D341Med (cell line): ENCODE measurements around the gene DGCR2.
"Not testable (repeated sequence)": the region's sequence is repeated elsewhere in the genome, so short reads cannot be mapped to it uniquely, and the experiment has no call there.

ENCODE experiments used
- DNase-seq: peaks from one replicate; pipeline ENCODE4 v3.0.0; 2012; ENCODE audit warnings: low spot score

Gene DGCR2

DNA sequence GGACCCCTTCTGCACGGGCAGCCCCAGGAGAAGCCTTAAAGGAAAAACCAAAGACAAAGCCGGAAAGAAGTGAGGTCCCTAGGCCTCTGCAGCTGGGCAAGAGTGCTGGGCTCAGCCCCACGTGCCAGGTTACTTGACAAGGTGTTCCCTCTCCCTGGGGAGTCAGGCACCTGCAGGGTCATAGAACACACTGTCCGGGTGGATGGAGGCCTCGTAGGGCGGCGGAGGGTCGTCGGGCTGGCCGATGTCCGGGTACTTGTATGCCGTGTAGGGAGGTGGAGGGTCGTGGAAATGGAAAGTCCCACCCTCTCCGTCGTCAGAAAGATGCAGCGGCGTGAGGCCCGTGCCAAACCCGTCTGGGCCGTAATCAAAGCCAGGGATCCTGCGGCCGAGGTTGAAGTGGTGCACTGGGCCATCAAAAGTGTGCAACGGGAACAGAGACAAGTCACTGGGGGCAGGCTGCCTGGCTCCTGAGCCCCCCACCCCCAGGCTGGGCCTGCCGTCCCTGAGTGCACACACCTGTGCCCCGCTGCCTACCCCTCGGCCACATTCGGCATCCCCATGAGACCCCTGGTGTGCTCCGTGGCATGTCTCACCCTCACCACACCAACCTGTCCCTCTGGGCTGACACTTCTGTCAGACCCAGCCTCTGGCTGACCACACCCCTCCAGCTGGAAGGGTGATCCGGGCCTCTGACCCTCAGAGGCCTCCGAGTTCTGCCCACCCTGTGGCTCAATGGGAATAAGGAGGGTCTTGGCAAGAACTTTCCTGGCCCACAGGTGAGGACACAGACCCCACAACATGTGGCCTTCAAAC lies 81.1 kb downstream of the DGCR2 start:
- peak; percentile 28 for DNase-seq

DNA sequence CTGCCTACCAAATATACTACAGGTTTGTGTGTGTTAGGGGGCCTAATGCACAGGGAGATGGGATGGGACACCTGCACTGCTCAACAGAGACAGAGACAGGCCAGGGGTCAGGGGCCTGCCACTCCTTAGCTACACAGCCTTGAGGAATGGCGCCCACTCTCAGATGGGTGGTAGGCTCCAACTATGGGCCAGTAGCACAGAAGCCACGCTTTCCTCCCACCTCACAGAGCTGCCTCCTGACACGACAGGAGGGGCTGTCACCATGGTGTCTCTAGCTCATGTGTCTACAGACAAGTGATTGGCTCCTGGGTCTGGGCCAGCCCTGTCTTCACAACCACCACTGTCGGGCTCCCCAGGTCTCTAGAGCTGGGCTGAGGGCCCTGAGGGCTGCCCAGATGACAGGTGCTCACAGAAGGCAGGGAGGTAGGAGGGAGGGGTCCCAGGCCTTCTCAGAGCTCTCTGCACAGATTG lies 81.8 kb downstream of the DGCR2 start:
- DNase-seq: peak; percentile 10

DNA sequence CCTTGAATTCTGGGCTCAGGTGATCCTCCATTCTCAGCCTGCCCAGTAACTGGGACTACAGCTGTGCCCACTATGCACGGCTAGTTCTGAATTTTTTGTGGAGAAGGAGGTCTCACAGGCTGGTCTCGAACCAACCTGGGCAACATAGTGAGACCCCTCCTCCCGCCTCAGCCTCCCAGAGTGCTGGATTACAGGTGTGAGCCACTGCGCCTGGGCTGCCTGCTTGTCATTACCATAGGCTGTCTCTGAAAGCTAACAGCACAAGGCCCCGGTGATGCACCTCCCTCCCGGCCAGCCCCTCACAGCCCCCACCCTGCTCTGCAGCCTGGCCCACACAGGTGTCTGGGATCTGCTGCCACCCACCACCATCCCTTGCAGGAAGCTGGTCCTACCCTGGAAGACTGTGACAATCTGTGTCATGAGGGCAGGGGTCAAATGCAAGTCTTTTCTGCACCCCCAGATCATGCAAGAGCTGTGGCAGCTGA lies 82.4 kb downstream of the DGCR2 start:
- DNase-seq: peak; percentile 20

DNA sequence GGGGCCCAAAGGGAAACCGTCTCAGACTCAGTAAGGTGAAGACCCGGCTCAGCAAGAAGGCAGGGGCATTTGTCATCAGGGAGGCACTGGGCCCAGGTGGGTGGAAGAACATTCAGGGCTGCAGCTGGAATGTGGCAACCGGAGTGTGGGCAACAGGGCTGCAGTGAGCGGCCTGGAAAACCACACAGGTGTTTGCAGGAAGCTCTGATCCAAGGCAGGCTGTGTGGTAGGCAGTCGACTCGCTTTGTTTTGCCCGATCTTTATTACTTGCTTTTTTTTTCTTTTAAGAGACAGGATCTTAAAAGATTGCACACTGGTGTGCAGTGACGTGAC lies 82.8 kb downstream of the DGCR2 start:
- peak; percentile 15 for DNase-seq

DNA sequence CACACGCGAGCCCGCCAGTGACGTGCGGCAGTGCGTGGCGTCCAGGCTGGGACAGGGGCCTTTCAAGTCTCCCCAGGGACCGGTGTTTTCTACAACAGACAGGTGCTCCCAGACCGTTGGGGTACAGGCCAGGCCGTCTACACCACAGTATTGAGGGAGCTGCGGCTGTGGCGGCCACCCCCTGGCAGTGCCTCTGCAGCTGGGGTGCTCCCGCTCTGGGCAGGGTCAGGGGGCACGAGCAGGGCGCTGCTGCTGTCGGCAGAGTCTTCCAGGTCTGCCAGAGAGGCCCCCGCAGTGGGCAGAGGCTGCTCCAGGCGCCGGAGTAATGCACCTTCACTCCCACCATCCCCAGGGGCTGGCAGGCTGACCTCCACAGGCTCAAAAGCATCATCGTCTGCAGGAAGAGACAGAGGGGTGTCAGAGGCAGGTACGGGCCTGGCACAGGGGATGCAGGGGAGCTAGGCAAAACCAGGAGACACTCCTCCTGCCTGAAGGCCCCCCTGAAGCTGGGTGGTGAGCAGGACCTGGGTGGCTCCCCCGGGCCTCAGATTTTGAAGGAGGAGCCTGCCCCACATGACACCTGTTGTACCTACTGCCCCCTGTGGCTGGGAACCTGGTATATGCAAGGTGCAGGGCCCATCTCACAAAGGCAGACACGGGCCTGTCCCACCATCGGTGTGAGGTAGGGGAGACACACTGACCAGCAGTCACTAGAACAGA lies 83.3 kb downstream of the DGCR2 start:
- peak; percentile 21 for DNase-seq

DNA sequence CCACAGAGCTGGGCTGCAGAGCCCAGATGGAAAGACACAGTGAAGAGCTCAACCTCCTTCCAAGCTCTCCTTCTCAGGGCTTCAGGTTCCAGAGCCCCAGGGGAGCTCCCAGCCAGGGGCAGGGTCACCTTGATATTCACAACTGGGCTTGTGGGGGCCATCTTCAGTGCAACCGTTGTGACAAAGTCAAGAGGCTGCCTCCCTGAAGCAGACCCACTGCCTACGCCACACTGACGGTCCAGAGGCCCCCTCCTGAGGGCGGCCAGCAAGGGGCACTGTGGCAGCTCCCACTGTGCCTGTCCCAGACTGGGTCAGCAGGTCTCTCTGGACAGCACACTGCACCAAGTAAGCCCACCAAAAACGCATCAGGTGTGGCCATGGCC lies 84.1 kb downstream of the DGCR2 start:
- DNase-seq: no peak

DNA sequence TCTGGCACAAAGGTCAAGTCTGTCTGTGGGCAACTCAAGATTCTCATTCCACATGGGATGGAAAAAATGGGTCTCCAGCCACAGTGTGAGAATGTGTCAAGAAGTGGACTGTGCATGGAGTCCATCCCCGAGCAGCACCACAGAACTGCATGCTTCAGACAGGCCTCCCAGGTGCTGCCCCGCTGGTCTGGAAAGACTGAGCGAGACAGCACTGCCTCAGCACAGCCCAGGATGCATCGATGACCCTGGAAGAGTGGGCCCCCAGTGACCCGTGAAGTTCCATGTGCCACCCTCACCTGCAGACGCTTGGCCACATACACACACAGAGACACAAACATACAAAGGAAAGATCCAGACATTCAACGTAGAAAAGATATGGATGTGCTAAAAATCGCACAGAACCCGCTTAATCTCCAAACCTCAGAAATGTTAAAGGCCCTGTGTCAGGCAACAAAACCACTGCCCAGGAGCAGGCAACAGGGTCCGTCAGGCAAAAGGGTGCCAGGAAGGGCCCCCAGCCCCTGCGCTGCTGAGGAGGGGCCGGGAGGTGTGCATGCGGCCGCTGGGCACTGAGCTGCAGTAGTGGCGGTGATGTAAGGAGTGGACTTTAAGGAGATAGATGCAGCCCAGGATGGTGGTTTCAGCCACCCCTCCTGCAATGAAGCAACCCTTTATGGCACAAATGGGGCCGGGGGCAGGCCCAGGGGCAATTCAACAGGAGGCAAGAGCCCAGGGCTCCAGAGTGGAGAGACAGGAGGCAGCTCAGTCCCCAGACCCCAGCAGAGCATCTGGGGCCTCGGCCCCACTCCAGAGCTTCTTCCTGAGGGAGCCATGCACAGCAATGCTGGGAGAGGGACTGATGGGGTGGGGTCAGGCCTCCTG lies 84.7 kb downstream of the DGCR2 start:
- peak; percentile 25 for DNase-seq

DNA sequence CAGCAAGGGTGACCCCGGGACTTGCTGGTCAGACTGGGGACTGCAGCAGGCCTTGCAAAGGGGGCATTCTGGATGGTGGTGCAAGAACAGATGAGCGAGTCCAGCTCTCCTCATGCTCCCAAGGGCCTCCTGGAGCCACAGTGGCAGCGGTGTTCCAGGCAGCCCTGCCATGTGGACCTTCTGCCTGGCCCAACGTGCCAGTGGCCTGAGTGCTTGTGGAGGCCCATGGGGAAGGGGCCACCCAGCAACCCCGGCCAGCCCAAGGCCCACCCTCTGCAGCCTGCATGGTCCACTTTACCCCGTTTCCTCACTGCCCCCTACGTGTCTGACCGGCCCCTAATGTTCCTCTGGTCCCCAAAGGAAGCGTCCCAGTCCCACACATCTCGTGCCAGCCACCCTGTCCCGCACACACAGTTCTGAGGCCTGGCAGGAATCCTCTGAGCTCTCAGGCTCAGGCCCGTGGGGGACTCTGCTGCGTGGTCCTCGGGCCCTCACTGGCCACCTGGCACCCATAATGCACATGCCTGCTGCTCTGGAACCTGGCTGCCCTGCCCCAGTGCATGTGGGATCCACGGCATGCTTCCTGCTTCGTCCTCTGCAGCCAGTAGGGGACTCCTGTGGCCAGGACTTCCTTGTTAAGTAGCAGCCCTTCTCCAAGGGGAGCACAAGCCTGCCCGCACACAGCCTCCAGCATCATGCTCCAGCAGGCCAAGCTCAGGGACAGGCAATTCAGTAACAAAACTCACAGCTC lies 85.5 kb downstream of the DGCR2 start:
- peak; percentile 30 for DNase-seq

DNA sequence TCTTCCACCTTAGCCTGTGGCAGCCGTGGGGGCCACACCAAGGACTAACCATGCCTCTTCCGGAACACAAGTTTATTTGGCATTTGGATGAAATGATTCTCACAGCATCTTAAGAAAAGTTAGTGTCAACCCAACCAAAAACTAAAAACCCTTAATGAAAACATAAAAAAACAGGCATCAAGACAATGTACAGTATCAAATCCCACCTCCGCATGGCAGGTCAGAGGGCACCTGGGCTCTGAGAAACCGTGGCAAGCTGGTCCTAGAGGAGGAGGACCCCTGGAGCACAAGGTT lies 86.0 kb downstream of the DGCR2 start:
- no peak for DNase-seq

DNA sequence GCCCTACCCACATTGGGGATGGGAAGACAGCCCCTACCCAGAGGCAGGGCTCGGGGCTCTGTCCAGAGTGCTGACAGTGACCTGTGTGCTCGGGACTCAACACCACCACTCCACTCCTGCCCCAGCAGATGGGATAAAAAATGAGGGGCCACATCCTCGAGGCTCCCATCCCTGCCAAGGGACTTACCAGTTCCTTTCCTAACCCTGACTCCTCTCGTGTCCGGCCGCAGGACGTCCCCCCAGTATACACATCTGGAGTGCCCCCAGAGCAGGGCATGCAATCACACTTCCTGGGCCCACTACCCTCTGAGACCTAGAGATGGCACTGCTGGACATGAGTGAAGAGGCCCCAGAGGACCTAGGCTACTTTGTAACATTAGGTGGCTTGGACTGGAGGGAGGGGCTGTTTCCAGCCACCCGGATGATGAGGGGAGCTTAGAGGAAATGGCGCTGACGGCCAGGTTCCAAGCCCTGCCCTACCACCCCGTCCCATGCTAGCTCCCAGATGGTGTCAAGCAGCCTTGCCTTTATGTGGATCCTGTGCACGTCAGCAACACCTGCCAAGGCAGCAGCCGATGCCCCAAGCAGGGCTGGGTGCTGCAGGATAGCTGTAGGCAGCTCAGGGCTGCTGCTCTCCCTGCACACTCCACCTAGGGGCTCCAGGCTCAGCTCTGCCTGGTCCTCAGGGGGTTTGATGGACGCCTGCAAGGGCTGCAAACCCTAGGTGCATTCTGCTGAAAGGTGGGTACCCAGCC lies 86.6 kb downstream of the DGCR2 start:
- peak; percentile 76 for DNase-seq

DNA sequence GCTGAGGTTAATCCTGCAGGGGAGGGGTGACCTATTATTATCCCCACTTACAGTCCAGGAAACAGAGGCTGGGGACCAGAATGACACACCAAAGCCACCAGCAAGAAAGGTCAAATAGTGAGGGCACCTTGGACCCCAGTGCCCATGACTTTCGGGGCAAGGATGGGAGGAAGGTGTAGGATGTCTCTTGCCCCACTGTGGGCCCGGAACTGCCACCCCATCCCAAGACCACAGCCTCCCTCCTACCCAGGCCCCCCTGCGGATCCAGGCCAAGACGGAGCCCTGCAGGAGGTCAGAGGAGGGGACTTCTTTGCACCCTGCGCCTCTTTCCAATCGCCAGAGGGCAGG lies 87.1 kb downstream of the DGCR2 start:
- not testable (repeated sequence) for DNase-seq

DNA sequence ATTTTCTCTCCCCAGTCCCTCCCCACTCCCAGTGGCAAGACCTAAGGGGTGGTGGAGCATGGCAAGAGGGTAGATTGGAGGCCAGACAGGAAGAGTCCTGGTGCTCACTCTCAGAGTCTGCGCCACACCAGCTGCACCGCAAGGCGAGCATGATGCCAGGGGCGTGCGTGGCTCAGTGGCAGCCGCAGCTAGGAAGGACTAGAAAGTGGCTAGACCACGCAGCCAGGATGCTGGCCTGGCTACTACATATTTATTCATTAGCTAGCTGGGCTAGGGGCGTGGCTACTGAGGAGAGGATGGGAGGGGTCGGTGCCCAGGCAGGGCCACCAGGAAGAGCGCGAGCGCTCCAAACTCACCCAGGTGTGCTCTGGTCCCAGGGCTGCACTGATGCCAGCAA lies 87.5 kb downstream of the DGCR2 start:
- DNase-seq: not testable (repeated sequence)

DNA sequence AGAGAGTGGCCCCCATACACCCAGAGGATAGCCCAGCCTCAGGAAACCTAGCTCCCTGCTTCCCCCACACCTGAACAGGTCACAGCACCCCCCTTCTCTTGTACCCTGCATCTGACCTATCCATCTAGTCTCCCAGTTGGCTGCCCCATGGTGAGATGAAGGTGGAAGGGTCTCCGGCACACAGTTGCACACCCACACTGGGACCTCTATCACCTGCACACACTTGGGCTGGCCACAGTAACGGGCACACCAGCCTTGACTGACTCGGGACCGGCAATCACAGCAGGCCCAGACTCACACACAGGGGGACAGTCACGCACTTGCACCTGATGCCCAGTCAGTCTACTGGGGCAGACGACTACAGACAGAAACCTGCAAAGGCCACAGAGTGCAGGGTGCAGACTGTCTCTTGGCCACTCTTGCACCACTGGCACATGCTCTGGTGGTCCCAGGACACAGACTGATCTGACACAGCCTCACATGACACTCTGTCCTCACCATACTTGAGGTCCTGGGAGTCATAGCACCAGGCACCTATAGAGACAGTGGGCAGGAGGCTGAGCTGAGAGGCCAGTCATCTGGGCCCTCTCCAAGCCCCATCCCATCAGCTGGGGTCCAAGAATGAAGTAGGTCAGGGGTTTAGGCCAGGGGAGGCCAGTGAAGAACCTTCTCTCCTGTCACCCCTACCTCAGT lies 88.0 kb downstream of the DGCR2 start:
- DNase-seq: not testable (repeated sequence)

DNA sequence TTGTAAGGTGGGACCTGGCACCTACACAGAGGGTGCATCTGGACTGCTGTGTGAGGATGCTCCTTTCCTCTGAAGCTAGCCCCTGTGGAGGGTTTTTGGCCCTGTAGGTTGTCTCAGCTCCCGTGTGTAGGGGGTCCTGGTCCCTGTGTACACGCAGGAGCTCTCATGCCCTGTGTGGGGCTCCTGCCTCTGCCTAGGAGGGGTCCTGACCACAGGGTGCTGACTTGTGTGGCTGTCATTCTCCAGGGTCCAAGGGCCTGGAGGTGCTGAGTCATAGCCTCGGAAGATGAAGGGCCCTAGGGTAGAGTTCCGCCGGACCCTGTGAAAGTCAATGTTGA lies 88.7 kb downstream of the DGCR2 start:
- not testable (repeated sequence) for DNase-seq

DNA sequence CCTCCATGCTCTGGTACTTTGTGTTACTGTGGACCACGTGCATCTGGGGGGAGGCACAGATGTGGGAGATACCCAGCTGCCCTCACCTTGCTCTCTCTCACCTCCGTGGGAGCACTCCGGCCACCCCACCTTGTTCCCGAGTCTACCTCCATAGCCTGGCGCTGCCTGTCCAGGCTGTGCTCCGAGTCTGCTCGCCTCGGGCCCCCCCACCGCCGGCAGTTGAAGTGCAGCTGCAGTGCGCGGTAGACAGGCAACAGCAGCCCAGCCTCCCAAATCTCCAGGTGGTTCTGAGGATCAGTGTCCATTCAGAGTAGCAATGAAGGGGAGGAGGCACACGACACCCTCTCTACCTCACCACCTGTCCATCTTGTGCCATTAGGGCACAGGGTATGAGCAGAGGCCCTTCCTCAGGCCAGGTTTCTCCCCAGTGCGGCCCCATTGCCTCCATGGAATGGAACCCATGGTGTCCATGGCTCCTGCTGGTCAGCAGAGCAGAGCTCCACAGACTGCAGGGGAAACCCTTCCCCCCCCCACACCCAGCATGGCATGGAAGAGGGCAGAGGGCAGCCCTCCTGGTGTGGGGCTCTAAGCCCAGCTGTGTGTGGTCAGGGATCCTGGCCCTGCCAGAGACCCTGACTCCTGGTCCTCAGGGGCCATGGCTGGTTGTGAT lies 89.2 kb downstream of the DGCR2 start:
- DNase-seq: not testable (repeated sequence)

DNA sequence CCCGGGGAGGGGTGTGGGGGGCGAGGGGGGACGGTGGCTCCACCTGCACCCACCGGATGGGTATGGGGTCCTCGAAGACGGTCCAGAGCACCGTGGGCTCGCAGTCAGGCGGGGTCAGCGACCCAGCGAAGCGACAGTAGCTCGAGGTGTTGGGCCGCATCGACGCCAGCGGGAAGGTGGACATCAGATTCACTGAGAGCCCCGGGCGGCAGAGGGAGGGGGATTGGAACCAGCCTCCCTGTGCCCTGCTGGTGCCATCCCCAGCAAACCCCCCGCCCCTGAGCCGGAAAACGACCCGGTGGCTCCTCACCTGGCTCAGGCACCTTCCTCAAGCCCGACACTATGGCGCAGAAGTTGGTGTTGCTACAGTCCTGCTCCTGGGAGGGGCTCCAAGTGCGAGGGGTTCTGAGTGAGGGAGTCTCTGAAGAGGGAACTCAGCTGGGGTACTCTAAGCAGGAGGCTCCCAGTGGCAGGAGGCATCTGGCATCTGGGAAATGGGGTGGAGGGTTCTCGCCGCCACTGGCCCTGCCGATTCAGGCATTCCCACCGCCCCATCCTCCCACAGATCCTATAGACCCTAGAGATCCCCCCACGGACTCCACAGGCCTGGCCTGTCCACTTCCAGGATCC lies 89.9 kb downstream of the DGCR2 start:
- not testable (repeated sequence) for DNase-seq

DNA sequence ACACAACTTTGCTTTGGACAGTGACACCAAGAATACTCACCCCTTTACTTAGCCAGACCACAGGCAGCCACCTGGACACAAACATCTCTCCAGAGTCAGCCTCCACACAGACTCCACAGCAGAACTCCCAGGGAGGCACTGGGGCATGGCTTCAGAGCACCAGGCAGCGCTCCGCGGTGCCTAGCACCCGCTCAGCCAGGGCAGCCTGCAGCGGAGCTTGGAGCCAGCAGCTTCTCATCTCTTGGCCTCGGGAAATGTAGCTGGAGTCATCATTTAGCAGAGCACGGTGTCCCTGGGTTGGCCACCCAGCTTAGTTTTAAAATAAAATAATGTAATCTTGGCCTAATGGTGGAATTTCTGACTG lies 91.3 kb downstream of the DGCR2 start:
- DNase-seq: not testable (repeated sequence)

DNA sequence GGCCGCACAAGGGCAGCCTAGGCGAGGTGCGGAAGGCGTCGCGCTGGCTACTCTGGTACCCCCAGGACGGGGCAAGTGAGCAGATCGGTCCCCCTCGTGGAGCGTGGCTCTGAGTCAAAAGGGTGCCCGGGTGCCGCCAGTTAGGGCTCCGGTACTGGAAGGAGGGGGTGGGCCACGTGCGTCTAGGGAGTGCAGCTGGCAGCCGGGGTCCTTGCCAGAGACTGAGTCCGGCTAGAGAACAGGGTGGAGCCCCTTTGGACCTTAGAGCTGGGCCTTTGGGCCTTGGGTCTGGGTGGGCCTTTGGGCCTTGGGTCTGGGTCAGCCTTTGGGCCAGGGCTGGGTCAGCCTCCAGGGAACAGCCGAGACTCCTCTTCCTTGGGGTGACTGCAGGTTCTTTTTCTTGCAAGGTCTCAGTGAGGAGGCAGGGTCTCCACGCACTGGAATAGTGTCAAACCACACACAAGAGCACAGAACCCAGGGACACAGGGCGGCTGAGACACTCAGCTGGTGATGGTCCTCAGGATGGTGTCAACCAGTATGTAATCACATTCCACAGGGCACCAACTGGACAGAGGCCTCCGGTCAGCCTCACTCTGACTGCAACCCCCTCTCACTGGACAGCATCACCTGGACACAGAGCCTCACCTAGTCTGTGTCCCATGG lies 91.9 kb downstream of the DGCR2 start:
- not testable (repeated sequence) for DNase-seq
